Pancreas (tissue), 10 donors: ENCODE results near the gene MAD1L1. TPM values are rescaled to one million over a fixed set of nuclear protein-coding genes. Genes with fewer than 3 reads are reported as not detected.

Source experiments
- ATAC-seq, 4 donors: fragments of 200-7000 bp; cut with Tn5 transposase; one replicate each; pipeline versions ENCODE4 v1.8.0 to v1.9.1; 2020; ENCODE audit warnings: mild to moderate bottlenecking in 4 of 4, moderate library complexity in 4 of 4
- DNase-seq, 6 donors: peaks; one replicate each; pipeline ENCODE4 v3.0.0-alpha.2; 2020
- FAIRE-seq: peaks from 2 replicates; lab custom pipeline; 2012; peaks lifted over from hg19 to GRCh38; lab: Jason Lieb, UNC
- H3K27ac ChIP-seq, 4 donors: fragments of 200-600 bp; sonication (generic); 1 replicate in 3 of 4; 2 replicates in 1 of 4; pipeline versions ENCODE4 v1.5.0 to v1.8.0; 2020
- H3K27me3 ChIP-seq, 4 donors: fragments of 200-600 bp; one replicate each; pipeline ENCODE4 v1.8.0; 2021
- H3K36me3 ChIP-seq, 3 donors: fragments of 200-600 bp; sonication (generic) in 1 of 3; one replicate each; pipeline versions ENCODE4 v1.5.0 to v1.8.0; 2020 to 2021
- H3K4me1 ChIP-seq, 3 donors: fragments of 200-600 bp; one replicate each; pipeline ENCODE4 v1.8.0; 2021
- H3K4me3 ChIP-seq, 4 donors: fragments of 200-600 bp; sonication (generic) in 2 of 4; one replicate each; pipeline versions ENCODE4 v1.5.0 to v1.8.0; 2020 to 2021
- H3K9me3 ChIP-seq, 4 donors: fragments of 200-600 bp; one replicate each; pipeline ENCODE4 v1.8.0; 2021
- WGBS, 2 donors: extraction: QIAGEN DNeasy Blood & Tissue Kit; methylation state at CpG; one replicate each; pipeline ENCODE4 v1.1.7; 2013; 5-methylcytosine and 5-hydroxymethylcytosine counted together
- intact Hi-C, 3 donors: fragments of 100-400 bp; cut with DNase I; formaldehyde crosslinking; loops; one replicate each; pipeline versions ENCODE4 v1.11.1 to v1.14.2; 2022
- polyA plus RNA-seq, 2 donors: library from polyadenylated mRNA; stranded (reverse); fragments of 200-250 nt; gene quantifications; one replicate each; pipeline ENCODE4 v1.2.3, GENCODE V29; 2013
- total RNA-seq, 6 donors: library from RNA; stranded (reverse); fragmentation: NEBNext Ultra II Directional in 4 of 6; extraction: Animal tissue kit (Norgen Biotek cat#: 25700) in 4 of 6; gene quantifications; one replicate each; pipeline versions ENCODE4 v1.2.1 to v1.2.4, GENCODE V29; 2021 to 2023
- TF ChIP-seq, protein P1 (sequence below), 4 donors: fragments of 200-600 bp; sonication (generic) in 3 of 4; IDR thresholded peaks; one replicate each; pipeline versions ENCODE4 v1.5.0 to v1.8.0; 2021; ENCODE audit warnings: antibody characterized with exemption in 4 of 4
- donor health status: healthy with polysubstance abuse.
- donor health status: DM: no; HTN: no; CAD: no; lungs with moderate emphysema.
- donor health status: DM: no; HTN: no; CAD: no.
- donor health status: control.
- donor health status: control.
- donor health status: Bipolar disorder and iron deficiency.
- donor health status: DM: yes; HTN: yes; CAD: no.
- donor health status: DM: no; HTN: no; CAD: no.
- donor health status: DM: no; HTN: no; CAD: no.
- donor health status: DM: yes; HTN: yes; CAD: no.

The MAD1L1 gene
- total and polyA plus RNA-seq, 8 donors: 9.8 to 28.2 (median 11.9) TPM

DNA sequence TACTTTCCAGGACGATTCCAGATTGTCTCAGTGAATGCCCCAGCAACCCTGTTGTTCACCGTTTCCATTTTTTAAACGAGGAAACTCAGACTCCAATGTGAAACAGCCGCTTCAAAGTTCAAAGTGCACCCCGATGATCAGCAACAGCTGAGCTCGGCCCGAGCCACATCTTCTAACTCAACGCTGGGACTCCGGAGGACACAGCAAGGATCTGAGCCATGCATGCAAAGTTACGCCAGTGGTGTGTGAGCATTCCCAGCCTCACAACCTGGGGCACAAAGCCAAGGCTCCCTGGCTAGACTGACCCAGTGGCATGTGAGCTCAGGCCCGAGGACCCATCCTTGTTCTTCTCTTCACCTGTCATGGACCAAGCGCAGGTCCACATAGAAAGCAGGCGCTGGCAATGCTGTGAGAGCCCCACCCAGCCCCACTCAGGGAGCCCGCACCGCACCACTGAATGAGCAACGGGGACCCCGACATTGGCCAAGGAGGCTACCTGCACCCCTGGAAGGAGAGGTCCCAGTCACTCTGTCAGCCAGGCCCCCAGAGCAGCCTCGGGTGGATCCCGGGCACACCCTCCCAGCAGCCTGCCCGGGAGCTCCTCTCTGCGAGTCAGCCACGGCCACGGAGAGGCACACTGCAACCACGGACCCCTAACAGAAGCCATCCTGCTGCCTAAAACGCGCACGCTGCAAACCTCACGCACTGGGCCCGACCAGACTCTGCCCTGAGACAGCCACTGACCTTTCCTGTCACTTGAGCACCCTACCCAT is 82.9 kb downstream of the MAD1L1 start:
- Histone ChIP-seq H3K9me3 (no peaks in the 10 kb centered on the region), H3K27ac (no peak overlapping the region), H3K4me1 (no peaks in the 10 kb centered on the region), H3K36me3 (peaks cover 0 to 3% (median 0%) of the 10 kb centered on the region in 3 donors), H3K27me3 (no peaks in the 10 kb centered on the region), H3K4me3 (no peak overlapping the region)
- DNase-seq (peak in 1 of 6 donors; percentile 17), ATAC-seq (no peak), FAIRE-seq (no peak)
- intact Hi-C loops: no loop called here
- 90 to 93% methylated on average over 27 to 29 of the region's 29 CpGs for WGBS, 2 donors
- TF ChIP-seq, protein P1, sequence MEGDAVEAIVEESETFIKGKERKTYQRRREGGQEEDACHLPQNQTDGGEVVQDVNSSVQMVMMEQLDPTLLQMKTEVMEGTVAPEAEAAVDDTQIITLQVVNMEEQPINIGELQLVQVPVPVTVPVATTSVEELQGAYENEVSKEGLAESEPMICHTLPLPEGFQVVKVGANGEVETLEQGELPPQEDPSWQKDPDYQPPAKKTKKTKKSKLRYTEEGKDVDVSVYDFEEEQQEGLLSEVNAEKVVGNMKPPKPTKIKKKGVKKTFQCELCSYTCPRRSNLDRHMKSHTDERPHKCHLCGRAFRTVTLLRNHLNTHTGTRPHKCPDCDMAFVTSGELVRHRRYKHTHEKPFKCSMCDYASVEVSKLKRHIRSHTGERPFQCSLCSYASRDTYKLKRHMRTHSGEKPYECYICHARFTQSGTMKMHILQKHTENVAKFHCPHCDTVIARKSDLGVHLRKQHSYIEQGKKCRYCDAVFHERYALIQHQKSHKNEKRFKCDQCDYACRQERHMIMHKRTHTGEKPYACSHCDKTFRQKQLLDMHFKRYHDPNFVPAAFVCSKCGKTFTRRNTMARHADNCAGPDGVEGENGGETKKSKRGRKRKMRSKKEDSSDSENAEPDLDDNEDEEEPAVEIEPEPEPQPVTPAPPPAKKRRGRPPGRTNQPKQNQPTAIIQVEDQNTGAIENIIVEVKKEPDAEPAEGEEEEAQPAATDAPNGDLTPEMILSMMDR (IDR thresholded peaks at IDR 0.05): no peak

DNA sequence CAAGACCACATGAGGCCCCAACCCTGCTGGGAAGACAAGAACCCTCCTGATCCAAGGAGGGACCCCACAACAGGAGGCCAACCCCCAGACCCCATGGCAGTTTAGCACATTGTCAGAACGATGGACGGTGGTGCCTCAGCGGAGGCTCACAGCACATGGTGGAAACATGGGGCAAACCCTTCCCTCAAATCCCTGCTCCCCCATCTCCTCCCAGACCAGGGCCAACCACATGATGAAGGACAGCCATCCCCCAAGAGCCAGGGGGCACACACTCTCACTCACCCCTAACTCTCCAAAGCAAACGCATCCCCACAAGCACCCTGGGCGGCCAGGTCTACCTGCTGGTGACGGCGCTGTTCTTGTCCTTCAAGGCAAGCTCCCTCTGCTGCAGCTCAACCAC is 83.9 kb downstream of the MAD1L1 start:
- H3K36me3 ChIP-seq: peaks cover 0 to 3% (median 0%) of the 10 kb centered on the region in 3 donors

DNA sequence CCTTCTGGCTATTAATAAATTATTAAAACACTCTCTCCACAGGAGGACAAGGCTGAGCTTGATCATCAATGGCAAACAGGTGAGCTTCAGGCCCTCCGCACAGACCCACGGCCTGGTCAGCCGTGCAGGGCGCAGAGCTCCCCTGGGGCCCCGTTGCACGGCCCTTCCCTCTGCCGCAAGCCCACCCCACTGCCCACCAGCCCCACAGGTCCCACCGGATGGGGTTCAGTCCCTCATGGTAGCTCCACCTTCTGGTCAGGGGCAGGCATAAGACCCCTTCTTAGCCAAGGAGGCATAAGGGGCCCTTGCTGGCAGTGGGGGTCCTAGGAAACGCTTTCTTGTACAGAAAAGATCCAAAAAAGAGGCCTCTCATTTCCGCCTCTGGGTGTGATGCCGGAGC is 84.6 kb downstream of the MAD1L1 start:
- DNase-seq: peak in 1 of 6 donors; percentile 17
- FAIRE-seq: no peak
- Histone ChIP-seq H3K27me3 (no peaks in the 10 kb centered on the region), H3K36me3 (peaks cover 0 to 3% (median 0%) of the 10 kb centered on the region in 3 donors), H3K4me1 (no peaks in the 10 kb centered on the region), H3K27ac (no peak overlapping the region), H3K9me3 (no peaks in the 10 kb centered on the region), H3K4me3 (no peak overlapping the region)
- WGBS, 2 donors: 91% methylated on average over 11 of the region's 11 CpGs
- intact Hi-C loops: no loop called here
- TF ChIP-seq, protein P1 (IDR thresholded peaks at IDR 0.05): no peak
- no peak for ATAC-seq

More for the DNA sequence above, 83.9 kb downstream of the MAD1L1 start:
- no peak for FAIRE-seq
- ATAC-seq: no peak
- H3K27me3 ChIP-seq: no peaks in the 10 kb centered on the region
- no peak overlapping the region for H3K4me3 ChIP-seq
- WGBS, 2 donors: 95 to 97% methylated on average over 7 of the region's 7 CpGs
- intact Hi-C loops: no loop called here
- no peak overlapping the region for H3K27ac ChIP-seq
- TF ChIP-seq, protein P1 (IDR thresholded peaks at IDR 0.05): no peak
- no peaks in the 10 kb centered on the region for H3K4me1 ChIP-seq
- no peaks in the 10 kb centered on the region for H3K9me3 ChIP-seq
- peak in 1 of 6 donors; percentile 33 for DNase-seq

DNA sequence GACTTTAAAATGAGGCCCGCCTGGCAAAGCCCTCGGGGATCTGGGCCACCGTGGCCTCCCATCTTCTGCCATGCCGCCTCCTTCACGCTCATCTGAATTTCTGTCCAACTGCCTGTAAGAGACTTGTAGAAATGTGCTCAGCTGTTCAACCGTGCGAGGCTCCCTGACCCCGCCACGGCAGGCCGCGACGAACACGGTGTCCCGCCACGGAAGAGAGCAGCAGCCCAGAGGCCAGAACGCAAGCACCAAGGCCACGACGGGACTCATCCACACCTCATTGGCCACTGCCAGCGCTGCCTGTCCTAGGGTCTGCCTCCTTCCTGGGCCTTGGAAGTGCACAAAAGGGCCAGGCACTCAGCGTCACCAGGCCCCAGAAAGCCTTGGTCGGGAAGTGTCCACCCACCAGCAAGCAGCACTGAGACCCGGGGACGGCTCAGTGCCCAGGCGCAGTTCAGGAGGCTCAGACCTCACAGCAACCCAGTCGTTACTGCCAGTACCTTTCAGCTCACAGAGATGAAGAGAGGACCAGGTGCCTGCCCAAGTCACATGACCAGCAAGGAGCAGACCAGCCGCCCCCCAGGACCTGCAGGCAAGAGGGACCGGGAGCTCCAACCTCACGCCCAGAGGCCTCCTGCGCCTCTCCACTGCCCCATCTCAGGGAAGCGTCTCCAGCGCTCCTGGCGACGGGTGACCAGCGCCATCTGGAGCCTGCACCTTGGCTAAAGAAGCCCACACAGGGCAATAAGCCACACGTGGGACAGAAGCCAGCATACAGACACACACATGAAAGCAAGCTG is 85.9 kb downstream of the MAD1L1 start:
- ATAC-seq: no peak
- Histone ChIP-seq H3K4me1 (no peaks in the 10 kb centered on the region), H3K27me3 (no peaks in the 10 kb centered on the region), H3K27ac (no peak overlapping the region), H3K36me3 (peaks cover 0 to 3% (median 0%) of the 10 kb centered on the region in 3 donors), H3K9me3 (no peaks in the 10 kb centered on the region), H3K4me3 (no peak overlapping the region)
- peak in 1 of 6 donors; percentile 36 for DNase-seq
- intact Hi-C loops: no loop called here
- WGBS, 2 donors: 93 to 94% methylated on average over 35 of the region's 35 CpGs
- FAIRE-seq: no peak
- TF ChIP-seq, protein P1 (IDR thresholded peaks at IDR 0.05): no peak
